Spleen (tissue), 7 donors: Measurements from ENCODE around the gene LGR6.

Experiments
- CTCF ChIP-seq, 11 experiments: fragments of 200-600 bp in 7 of 11; fragments of 450-650 bp in 4 of 11; sonication (generic) in 4 of 11; IDR thresholded peaks in 8 of 11; conservative IDR thresholded peaks in 3 of 11; 1 replicate in 7 of 11; 2 replicates in 4 of 11; pipeline versions ENCODE4 v1.4.0 to v1.8.0; 2016 to 2021; ENCODE audit warnings: antibody characterized with exemption in 11 of 11, inconsistent platforms in 4 of 11, mild to moderate bottlenecking in 1 of 11
- POLR2A ChIP-seq, 3 donors: fragments of 450-650 bp; IDR thresholded peaks; one replicate each; pipeline ENCODE4 v1.5.1; 2017; ENCODE audit warnings: antibody characterized with exemption in 3 of 3, mild to moderate bottlenecking in 1 of 3
- donor health status: DM: no; HTN: no; CAD: no; lungs with moderate emphysema.
- donor health status: DM: no; HTN: no; CAD: no.
- donor health status: DM: no; HTN: no; CAD: no.

- TF ChIP-seq CTCF (IDR thresholded peaks at IDR 0.05 in 8 of 11, conservative IDR thresholded peaks at IDR 0.05 in 3 of 11), result no peak
- no peak for TF ChIP-seq POLR2A (IDR thresholded peaks at IDR 0.05)
Measured at GRCh38 chr1:202167708-202168415, 25.7 kb upstream of the LGR6 start.
